Fibroblast of peridontal ligament (primary cell): Measurements from ENCODE around the gene SRSF1.
"Not testable (repeated sequence)": the region's sequence is repeated elsewhere in the genome, so short reads cannot be mapped to it uniquely, and the experiment has no call there.

Experiments used
- DNase-seq: peaks from one replicate; pipeline ENCODE4 v3.0.0-alpha.2; 2010; ENCODE audit errors: extremely low read depth

SRSF1 gene

DNA sequence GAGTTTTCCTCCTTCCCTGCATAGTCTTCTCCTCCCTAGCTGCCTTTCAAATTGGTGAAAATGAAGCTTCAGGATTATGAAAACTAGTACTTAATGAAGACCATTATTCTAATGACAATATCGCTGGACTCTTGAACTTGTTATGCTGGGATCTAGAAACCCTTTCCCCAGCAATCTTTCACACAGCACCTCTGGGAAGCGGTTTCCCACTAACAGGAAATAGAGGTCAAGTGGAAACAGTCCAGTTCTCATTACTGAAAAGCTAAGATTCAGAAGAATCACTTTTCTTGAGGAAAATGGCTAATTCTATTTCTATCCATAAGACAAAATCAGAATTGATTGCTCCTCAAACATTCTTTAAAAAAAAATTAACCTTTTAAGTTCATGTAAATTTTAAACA lies 17.0 kb downstream of the SRSF1 start:
- no peak for DNase-seq

GRCh38 chr17:57988301-57989250 lies 18.5 kb downstream of the SRSF1 start:
- peak; percentile 56 for DNase-seq

DNA sequence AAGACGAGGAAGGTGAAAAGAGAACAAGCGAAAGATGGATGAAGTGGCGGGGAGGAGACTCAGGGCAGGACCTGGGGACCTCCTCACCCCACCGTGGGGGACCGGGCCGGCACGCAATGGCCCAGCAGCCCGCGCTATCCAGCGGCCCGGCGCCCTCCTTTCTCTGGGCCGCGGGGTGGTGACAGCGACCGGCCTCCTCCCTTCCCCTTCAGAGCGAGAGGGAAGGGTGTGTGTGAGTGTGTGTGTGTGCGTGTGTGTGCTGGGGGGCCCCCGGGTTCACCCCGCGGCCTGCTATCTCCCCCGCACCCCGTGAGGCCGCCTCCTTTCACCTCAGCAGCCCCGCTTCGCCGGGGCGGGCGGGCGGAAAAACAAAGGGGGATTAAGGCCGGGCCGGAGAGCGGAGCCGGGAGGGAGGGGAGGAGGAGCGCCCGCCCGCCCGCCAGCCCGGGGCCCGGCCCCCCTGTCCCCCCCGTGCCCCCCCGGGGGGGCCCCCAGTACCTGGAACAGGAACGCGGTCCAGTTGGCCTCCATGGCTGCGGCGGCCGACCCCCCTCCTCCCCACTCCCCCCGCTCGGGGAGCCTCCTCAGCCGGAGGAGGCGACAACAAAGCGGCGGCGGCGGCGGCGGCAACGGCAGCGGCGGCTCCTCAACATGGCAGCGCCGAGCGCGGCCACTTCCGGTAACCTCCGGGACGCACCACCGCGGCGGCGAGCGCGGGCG lies 19.3 kb downstream of the SRSF1 start, which contains the start of gene VEZF1:
Gene VEZF1, minus strand, starts transcription at position 674 of the 720 bp plus-strand sequence. Its CDS starts 143 bp downstream, at position 531.
- no peak for DNase-seq

DNA sequence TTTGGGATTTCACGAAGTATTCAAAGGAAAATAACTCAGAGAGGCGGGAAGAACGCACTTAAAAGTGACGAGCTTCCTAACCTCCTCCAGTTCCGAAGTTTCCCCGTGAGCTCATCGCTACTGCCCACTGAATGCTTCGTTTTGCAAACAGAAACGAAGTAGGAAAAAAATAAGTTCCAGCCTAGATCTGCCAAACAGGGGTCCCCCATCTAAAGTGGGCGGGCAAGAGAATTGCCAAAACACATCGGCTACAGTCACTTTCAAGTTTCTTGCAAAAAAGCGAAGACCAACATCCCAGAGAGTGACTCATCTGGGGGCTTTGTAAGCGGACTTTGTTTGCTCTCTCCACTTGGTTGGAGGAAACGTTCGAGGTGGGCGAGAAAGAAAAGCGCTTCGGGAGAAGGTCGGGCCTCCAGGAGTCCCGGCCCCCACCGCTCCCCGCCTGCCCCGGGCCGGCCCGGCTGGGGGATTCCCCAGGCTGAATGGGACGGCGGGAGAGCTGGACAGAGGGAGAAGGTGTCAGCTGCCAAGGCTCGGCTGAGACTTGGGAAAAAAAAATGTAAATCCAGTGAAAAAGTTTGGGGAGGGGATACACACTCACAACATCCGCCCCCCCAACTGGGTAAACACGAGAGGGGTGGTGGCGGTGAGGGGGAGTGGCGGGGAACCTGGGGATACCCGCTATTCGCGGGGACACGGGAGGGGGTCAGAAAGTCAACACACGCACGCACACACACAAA lies 20.0 kb downstream of the SRSF1 start:
- peak; percentile 83 for DNase-seq

DNA sequence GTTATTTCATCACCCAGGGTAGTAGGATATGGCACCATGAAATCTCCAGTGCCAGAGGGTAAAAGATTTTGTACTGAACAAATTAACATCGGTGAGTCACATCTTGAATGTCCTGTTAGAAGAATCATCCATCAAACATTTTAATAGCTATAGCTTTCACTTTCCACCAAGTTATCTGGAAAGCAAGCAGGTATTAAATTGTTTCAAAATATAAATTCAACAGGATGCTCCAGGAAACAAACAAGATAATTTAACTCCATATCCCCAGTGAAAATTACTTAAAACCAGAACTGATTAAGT lies 21.4 kb downstream of the SRSF1 start:
- peak; percentile 67 for DNase-seq

DNA sequence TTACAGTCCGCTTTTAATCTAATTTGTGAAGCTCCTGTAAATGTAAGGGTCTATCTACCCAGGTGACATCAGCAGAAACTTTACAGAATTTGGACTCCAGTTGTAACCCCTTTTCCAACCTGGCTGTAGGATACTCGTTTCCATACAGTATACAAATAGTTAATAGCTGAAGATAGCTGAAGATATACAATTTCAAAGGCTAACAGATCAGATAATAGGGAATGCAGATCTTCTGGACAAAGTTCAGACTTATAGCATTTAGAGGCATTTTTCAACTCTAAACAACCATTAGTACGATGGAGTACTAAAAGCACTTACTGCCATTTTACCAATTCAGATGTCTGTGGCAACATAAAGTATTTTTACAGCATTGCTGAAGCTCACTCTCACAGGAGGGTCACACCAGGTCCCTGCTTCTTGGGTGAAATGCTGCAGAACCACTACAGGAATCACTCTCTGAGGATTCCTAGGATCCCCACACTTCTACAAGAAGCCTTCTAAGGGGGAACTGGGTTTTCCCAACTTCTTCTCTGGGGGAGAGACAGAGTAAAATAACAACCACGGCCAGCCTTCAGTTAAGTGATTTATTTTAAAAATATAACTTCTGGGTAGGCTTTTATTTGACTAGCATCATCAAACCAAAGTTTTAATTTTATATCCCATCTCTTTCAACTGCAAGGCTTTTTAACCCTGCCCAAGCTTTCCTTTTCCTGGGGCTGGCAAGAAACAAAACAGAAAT lies 21.9 kb downstream of the SRSF1 start:
- DNase-seq: no peak

GRCh38 chr17:57984261-57984890 lies 22.7 kb downstream of the SRSF1 start:
- DNase-seq: peak; percentile 73

DNA sequence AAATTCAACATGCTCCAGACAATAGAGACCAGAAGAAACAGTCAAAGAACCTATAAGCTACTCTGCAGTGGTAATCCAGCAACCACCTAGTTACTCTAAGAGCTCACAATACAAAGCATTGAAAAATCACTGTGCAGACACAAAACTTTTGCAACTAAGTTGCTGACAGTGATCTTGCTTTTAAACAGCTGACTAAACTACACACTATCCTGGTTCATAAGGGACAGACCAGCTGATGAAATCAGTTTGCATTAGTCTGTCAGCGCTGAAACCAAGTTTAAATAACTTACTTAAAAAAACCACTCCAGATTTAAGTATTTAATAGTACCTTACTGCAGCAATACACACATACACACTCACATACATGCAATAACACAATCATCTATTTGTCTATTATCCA lies 23.6 kb downstream of the SRSF1 start:
- DNase-seq: no peak

GRCh38 chr17:57982452-57983170 lies 24.4 kb downstream of the SRSF1 start:
- DNase-seq: no peak

GRCh38 chr17:57980522-57980921 lies 26.5 kb downstream of the SRSF1 start:
- DNase-seq: no peak

GRCh38 chr17:57979076-57979475 lies 28.0 kb downstream of the SRSF1 start:
- no peak for DNase-seq

DNA sequence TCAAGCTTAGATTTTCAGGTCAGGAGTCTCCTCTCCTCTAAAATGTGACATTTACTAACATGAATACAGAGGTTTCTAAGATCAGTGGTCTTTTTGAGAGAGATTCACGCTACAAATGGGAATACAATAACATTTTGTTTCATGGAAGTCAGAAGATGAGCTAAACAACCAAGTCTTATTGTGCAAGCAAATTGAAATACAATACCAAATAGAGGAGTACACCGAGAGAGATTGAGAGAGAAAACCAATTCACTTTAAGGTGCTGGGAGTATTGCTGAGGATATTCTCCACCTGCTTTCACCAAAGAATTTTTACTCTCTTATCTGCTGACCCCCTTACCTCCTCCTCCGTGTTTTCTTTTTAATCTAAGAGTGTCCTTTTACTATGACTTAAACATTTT lies 30.5 kb downstream of the SRSF1 start:
- DNase-seq: no peak

GRCh38 chr17:57975044-57975443 lies 32.0 kb downstream of the SRSF1 start:
- DNase-seq: peak; percentile 77

DNA sequence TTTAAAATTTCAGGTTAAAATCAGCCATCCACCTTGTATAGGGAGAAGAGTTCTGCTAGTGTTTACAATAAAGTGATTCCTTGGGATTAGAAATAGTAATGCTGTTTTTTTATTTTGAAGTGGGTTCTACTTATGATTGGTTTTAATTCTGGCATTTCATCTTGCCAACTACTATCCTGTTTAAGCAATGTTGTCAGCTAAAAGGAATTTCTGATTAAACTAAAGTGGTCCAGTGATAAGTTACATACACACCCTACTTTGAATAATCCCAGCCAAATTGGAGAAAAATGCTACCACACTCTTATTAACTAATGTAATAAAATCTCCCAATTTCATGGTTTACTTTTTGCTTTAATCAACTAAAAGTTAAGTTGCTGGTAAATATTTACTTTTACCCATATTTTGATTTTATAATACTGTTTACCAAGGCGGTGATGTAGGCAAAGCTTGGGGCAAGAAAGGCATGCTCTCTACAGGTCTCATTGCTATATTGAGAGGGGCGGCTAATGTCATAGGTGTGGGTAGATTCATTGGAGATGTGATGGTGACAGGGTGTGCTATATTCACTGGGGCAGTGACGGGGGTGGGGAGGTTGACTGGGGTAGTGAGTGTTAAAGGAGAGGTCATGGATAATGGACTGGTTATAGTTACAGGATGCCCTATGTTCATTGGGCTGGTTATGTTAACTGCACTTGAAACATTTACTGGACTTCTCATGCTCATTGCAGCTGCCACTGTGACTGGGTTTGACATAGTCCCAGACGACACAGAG lies 32.8 kb downstream of the SRSF1 start:
- not testable (repeated sequence) for DNase-seq

- no peak for DNase-seq
Measured at GRCh38 chr17:57972151-57972550, 34.9 kb downstream of the SRSF1 start.

DNA sequence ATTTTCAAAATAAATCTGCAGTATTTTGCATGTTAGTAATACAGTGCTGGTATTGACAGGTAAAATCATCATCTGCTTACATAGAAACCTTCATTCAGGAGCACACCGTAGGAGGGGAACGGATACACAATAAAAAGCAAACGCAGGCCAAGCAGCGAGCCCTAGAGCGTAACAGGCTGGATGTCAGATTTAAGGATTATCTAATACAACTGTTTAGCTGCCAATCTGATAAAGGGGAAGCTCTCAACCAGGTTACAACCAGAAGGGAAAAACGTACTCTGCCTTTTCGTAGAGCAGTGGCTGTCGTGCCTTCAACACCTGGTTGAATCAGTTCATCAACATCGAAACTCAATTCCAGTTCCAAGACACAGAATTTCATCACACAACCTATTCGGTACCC lies 35.5 kb downstream of the SRSF1 start:
- no peak for DNase-seq

GRCh38 chr17:57970710-57971109 lies 36.3 kb downstream of the SRSF1 start:
- DNase-seq: peak; percentile 64

- no peak for DNase-seq
Measured at GRCh38 chr17:57968456-57968855, 38.6 kb downstream of the SRSF1 start.

DNA sequence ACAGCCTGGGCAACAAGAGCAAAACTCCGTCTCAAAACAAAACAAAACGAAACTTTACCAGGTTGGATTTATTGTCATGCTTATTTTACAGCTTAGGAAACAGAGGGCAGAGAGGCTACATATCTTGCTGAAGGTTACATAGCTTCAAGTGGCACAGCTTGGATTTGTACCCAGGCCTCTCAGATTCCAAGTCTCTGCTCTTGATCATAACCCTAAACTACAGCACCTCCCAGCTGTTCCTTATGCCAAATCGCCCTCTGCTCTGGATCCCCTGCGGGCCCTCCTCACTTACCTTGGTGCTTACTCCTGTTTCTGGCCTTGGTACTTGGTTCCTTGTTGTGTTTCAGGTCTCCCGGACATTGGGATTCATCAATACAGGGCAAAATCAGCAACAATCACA lies 40.2 kb downstream of the SRSF1 start:
- DNase-seq: no peak

GRCh38 chr17:57966246-57966645 lies 40.8 kb downstream of the SRSF1 start:
- no peak for DNase-seq
